GOT3 (cell line): ENCODE results near the gene FUNDC2.
A peak's percentile ranks its signal among the peaks of the same experiment; 100 is the strongest.

Experiments used
- DNase-seq: peaks from one replicate; lab custom pipeline; 2025; ENCODE audit warnings: mixed read lengths; lab: John Stamatoyannopoulos, UW

FUNDC2 gene

DNA sequence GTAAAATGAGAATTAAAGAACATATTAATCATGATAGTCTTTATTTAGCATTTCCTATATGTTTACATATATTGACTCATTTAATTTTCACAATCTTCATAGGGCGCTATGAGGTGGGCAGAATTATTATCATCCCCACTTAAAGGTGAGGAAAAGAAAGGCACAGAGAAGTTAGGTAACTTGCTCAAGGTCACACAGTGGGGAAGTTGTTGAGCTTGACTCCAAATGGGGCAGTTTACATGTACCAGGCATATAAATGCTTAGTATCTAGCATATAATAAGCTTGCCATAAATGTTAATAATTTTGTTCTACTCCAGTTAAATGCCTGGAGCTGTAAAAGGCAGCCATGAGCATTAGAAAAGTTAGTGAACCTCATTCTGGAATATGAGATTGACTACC, 42.8 kb downstream of the FUNDC2 start:
- no peak for DNase-seq

DNA sequence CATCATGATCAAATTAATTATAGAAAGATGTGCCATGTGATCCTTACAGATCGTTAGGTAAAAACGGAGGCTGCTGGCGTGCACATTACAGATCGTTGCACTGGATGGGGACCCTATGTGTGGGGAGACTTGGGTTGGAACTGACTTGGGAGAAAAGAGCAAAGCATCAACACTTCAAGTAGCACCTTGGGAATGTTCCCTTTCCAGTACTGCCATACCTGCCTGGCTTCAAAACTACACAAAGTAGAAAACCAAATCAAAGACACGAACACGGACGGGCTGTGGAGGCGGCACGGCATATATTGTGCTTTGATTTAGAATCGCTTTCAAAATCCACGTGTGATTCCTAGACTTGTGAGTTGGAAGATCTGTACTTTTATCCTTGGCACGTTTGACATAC, 43.4 kb downstream of the FUNDC2 start:
- no peak for DNase-seq

DNA sequence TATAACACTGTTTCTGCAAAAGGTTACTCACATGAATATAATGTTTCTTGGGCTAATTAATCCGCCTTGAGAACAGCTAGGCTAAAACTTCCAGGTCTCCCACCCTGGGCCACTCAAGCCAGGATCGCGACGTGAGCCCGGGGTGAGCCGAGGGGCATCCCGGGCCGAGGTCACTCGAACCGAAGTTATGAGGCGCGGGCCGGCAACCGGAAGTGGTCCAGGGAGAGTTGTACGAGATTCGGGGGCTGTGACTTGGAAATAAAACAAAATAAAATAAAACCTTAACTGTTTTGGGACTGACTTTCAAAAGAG, 44.0 kb downstream of the FUNDC2 start:
- no peak for DNase-seq

DNA sequence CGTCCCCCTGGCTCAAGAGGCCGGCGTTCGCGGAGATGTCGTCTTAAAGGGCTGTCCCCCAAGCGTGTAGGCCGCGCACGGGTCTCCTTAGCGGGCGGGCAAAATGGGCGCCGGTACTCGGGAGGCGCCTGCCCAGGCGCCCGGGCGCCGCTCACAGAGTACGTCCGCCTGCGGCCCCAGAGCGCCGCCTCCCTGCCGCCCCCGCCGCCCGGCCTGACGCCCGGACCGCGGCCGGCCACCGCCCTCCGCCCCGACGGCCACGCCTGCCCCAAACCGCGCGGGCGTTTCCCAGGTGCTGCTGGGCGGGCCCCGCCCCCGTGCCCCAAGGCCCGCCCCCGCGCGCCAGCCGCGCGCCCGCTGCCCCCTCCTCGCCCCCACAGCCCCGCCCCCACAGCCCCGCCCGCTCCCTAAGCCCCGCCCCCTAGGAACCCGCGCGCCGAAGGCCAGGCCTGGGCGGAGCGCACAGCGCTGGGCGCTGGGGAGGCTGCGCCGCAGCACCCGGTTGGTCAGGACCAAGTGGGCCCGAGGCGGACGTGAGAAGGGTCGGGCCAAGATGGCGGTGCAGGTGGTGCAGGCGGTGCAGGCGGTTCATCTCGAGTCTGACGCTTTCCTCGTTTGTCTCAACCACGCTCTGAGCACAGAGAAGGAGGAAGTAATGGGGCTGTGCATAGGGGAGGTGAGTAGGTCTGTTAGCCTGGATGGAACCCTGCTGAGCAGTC, 44.5 kb downstream of the FUNDC2 start, which contains the start of the genes BRCC3, CMC4 and MTCP1:
BRCC3 (plus strand) TSS at position 534 of the 719 bp plus-strand sequence; CDS start at position 554, 20 bp downstream.
CMC4 (minus strand) TSS at position 162 of the 719 bp plus-strand sequence. CDS start 7,113 bp downstream, outside the sequence.
MTCP1 (minus strand) TSS at position 162 of the 719 bp plus-strand sequence. CDS start 5,126 bp downstream, outside the sequence.
- DNase-seq: peak; percentile 46

DNA sequence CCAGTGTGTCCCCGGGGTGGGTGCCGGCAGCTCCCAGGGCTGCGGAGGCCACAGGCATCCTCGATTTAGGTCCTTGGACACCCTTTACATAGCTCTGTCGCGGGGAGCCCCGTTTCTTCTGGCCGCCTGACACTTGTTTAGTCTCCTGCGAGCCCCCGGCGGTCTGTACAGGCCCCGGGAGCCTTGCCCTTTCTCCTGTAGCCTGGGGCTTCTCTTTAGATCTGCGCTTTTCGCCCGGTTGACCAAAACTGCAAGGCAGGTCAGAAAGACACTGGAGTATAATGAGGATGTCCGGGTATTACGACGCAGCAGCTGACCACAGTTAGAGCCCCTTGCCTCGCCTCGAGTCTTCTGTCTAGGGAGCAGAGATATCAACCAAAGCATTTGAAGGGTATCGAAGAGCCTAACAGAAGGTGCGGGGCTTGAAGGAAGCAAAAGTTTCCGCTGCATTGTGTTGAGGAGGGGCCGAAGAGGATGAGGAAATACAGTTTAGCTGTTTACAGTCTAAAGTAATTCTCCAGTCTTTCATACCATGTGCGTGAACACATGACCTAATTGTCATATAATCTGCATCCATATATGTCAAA, 45.1 kb downstream of the FUNDC2 start:
- no peak for DNase-seq

DNA sequence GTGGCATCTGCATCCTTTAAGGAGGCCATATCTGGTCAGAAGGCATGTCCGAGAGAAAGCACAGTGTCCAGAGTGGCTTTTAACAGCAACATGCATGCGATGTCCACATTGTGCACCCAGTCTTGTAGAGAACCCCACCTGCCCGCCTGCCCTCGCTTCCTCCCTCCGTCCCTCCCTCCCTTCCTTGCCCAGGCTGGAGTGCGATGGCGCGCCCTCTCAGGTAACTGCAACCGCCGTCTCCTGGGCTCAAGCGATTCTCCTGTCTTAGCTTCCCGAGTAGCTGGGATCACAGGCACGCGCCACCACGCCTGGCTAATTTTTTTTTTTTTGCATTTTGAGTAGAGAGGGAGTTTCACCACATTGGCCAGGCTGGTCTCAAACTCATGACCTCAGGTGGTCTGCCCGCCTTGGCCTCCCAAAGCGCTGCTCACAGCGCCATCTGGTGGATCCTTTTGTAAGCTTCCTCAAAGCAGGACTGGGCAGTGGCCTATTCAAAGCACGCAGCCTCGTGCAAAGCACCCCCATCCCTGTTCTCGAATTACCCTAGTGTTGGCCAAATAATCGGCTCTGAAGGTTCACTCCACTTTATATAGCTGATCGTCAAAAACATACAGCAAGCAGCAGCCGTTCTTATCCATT, 59.7 kb downstream of the FUNDC2 start:
- DNase-seq: no peak

DNA sequence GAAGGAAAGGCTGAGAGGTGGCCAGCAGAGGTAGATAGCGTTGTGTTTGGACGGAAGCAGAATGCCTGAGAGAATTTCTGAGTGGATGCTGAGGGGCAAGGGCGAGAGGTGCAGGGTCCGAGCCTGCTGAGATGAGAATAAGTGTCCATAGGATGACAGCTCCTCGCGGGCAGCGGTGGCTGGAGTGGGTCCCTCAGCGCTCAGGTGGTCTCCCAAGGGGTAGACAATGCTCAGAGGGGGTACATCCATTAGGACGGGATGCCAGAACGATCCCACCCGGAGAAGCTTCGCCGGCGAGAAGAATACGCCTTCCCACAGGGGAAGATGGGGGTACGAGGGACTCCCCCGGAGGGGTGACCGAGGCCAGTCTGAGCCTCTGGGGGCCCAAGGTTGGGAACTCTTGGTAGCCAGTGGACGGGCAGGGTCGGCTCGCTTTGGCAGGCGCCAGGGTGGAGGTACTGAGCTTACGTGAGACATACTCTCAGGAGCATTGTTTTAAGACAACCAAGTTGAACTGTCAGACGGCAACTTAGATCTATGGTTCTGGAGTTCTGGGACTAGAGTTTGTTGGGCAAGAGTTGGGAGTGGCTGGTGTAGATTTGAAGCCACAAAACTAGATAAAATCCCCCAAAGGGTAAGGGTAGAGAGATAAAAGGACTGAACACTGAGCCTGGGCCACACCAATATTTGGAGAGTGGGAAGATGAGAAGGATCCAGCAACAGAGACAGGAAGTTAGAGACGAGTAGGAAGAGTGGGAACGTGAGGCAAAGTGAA, 60.5 kb downstream of the FUNDC2 start:
- no peak for DNase-seq

DNA sequence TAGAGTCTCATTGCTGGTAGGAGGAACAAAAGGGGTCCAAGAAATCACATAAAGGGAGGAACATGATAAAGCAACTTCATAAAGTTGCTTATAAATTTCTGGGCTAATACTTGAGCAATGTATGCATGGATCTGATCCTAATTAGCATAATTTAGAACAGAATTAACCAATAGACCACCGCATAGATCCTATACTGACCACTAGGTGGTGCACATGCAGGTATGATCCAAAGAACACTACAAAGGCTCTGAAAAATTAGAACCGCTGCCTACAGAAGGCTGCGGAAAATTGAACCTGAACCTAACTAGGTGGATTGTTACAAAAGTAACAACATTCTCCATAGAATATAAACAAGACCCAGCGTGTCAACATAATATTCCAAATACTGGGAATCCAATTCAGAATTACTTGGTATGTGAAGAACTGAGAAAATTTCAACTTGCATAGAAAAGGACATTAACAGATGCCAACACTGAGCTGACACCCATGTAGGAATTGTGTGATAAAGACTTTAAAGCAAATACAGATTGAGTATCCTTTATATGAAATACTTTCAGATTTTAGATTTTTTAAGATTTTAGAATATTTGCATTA, 67.9 kb downstream of the FUNDC2 start:
- DNase-seq: no peak

DNA sequence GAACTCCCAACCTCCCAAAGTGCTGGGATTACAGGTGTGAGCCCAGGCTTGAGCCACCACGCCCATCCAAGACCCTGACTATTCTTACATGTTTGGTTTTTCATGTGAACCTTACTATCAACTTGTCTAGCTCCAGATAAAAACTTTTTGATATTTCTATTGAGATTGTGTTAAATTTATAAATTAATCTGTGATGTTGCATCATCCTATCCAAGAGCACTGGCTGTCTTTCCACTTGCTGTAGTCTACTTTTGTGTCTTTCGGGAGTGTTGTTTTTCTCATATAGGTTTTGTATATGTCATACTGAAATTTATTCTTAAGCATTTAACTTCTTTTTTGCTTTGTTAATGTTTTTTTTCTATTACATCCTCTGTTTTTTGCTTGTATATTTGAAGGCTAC, 79.3 kb downstream of the FUNDC2 start:
- DNase-seq: no peak

DNA sequence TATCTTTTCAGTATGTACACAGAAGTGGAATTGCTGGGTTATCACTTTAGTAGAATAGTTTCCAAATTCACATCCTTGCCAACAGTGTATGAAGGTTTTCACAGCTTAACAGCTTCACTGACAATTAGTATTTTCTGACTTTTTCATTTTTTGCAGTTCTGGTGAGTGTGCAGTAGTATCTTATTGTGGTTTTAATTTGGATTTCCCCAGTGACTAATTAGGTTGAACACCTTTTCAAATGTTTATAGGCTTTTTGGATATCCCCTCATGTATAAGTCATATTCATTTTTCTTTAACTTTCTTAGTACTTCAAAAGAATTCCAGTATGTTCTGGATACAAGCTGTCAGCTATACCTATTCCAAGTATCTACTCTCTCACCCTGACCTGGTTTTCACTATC, 81.8 kb downstream of the FUNDC2 start:
- no peak for DNase-seq
